SK-N-SH treated with all-trans-retinoic acid at 6 μM for 48 hours (cell line): Measurements from ENCODE around the gene MYCBP2.

Experiments
- ARNTL ChIP-seq: fragments of 450-650 bp; formaldehyde crosslinking; IDR thresholded peaks from 2 replicates; pipeline ENCODE4 v1.5.0; 2020; ENCODE audit warnings: low read depth, mild to moderate bottlenecking, moderate library complexity, borderline replicate concordance
- ISL1 ChIP-seq: fragments of 250-450 bp; sonication (Bioruptor Pico); IDR thresholded peaks from 2 replicates; pipeline ENCODE4 v2.1.2; 2022; ENCODE audit warnings: mild to moderate bottlenecking, moderate library complexity
- TOX ChIP-seq: fragments of 250-450 bp; sonication (Bioruptor Pico); IDR thresholded peaks from 2 replicates; pipeline ENCODE4 v1.8.0; 2021; ENCODE audit warnings: mild to moderate bottlenecking, moderate library complexity, borderline replicate concordance
- ZFP3 ChIP-seq: fragments of 250-450 bp; sonication (Bioruptor Pico); IDR thresholded peaks from 2 replicates; pipeline ENCODE4 v1.5.0; 2020; ENCODE audit warnings: mild to moderate bottlenecking, moderate library complexity
- ZNF565 ChIP-seq: fragments of 450-650 bp; formaldehyde crosslinking; conservative IDR thresholded peaks from 2 replicates; pipeline ENCODE4 v1.5.0; 2020; ENCODE audit warnings: low read depth, mild to moderate bottlenecking, moderate library complexity
- TF ChIP-seq, protein P1 (sequence below): fragments of 250-450 bp; sonication (Bioruptor Pico); IDR thresholded peaks from 2 replicates; pipeline ENCODE4 v1.5.1; 2021; ENCODE audit warnings: mild to moderate bottlenecking, moderate library complexity

DNA sequence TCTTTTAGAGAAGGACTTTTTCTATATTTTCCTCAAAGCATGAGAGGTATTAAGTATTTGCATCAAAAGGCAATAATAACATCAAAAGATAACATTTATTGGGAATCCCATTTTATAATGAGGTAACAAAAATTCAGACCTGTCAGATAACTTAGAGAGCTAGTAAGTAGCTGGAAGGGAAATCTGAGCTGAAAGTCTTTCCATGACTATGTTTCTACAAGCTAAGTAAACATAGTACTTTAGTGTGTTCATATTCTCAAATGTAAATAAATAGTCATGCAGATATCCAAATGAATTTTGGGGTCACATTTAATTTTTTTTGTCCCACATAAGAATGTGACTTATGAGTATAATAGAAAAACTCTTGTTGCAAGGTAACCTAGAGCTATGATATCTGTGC lies 212.6 kb downstream of the MYCBP2 start:
- TF ChIP-seq ZNF565 (CRISPR knock-in tag) (no peak), TOX (no peak), ARNTL (CRISPR knock-in tag) (no peak), ISL1 (CRISPR knock-in tag) (no peak), ZFP3 (CRISPR knock-in tag) (no peak)
- TF ChIP-seq, protein P1, sequence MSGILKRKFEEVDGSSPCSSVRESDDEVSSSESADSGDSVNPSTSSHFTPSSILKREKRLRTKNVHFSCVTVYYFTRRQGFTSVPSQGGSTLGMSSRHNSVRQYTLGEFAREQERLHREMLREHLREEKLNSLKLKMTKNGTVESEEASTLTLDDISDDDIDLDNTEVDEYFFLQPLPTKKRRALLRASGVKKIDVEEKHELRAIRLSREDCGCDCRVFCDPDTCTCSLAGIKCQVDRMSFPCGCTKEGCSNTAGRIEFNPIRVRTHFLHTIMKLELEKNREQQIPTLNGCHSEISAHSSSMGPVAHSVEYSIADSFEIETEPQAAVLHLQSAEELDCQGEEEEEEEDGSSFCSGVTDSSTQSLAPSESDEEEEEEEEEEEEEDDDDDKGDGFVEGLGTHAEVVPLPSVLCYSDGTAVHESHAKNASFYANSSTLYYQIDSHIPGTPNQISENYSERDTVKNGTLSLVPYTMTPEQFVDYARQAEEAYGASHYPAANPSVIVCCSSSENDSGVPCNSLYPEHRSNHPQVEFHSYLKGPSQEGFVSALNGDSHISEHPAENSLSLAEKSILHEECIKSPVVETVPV (CRISPR knock-in tag): no peak
